HG03064 (cell line): ENCODE results near the gene HS3ST6.
"Not testable (repeated sequence)": the region's sequence is repeated elsewhere in the genome, so short reads cannot be mapped to it uniquely, and the experiment has no call there.

Experiments
- ATAC-seq: cut with Tn5 transposase; IDR thresholded peaks from one replicate; pipeline ENCODE4 v1.9.1; 2021; ENCODE audit warnings: low read depth; ENCODE audit not compliant: unreplicated experiment

The HS3ST6 gene

GRCh38 chr16:1918351-1919326 is at the start of gene HS3ST6:
Gene HS3ST6, minus strand, starts transcription at chr16:1918415. Its CDS starts 92 bp downstream, at chr16:1918323.
- ATAC-seq: no peak

- ATAC-seq: no peak
Measured at GRCh38 chr16:1966460-1966859, 48.2 kb upstream of the HS3ST6 start, which contains the start of gene RNF151. Gene RNF151, plus strand, starts transcription at chr16:1966856. Its CDS starts 26 bp downstream, at chr16:1966882.

- no peak for ATAC-seq
Measured at GRCh38 chr16:1965396-1966001, 47.3 kb upstream of the HS3ST6 start.

- ATAC-seq: peak; percentile 68
Measured at GRCh38 chr16:1964506-1965395, 46.5 kb upstream of the HS3ST6 start, which contains the start of gene RPS2. Gene RPS2, minus strand, starts transcription at chr16:1964826. Its CDS starts 201 bp downstream, at chr16:1964625.

- peak; percentile 8 for ATAC-seq
Measured at GRCh38 chr16:1963806-1964505, 45.7 kb upstream of the HS3ST6 start.

GRCh38 chr16:1962161-1963153 is 44.2 kb upstream of the HS3ST6 start:
- ATAC-seq: not testable (repeated sequence)

GRCh38 chr16:1961651-1962067 is 43.4 kb upstream of the HS3ST6 start:
- ATAC-seq: no peak

GRCh38 chr16:1960665-1961630 is 42.7 kb upstream of the HS3ST6 start:
- ATAC-seq: no peak

GRCh38 chr16:1959269-1960039 is 41.2 kb upstream of the HS3ST6 start, which contains the start of gene NDUFB10:
Gene NDUFB10, plus strand, starts transcription at chr16:1959538. Its CDS starts 87 bp downstream, at chr16:1959625.
- ATAC-seq: no peak

GRCh38 chr16:1958715-1959268 is 40.6 kb upstream of the HS3ST6 start:
- ATAC-seq: no peak

- not testable (repeated sequence) for ATAC-seq
Measured at GRCh38 chr16:1958143-1958491, 39.9 kb upstream of the HS3ST6 start.

- ATAC-seq: not testable (repeated sequence)
Measured at GRCh38 chr16:1957434-1958142, 39.4 kb upstream of the HS3ST6 start.

- ATAC-seq: no peak
Measured at GRCh38 chr16:1953734-1954133, 35.5 kb upstream of the HS3ST6 start.

GRCh38 chr16:1950559-1950958 is 32.3 kb upstream of the HS3ST6 start:
- no peak for ATAC-seq

- ATAC-seq: no peak
Measured at GRCh38 chr16:1950047-1950446, 31.8 kb upstream of the HS3ST6 start.

- no peak for ATAC-seq
Measured at GRCh38 chr16:1949507-1949906, 31.3 kb upstream of the HS3ST6 start.
